HCT116 (cell line): Measurements from ENCODE around the gene ACTG1. TPM values are rescaled to one million over a fixed set of nuclear protein-coding genes. Genes with fewer than 3 reads are reported as not detected.

Experiments
- ATAC-seq: fragments of 200-7000 bp; cut with Tn5 transposase; 2 replicates; pipeline ENCODE4 v1.9.1; 2020; ENCODE audit warnings: mild to moderate bottlenecking, moderate library complexity
- BruUV-seq: library from RNA; stranded (reverse); fragments of 400-500 nt; replicated peaks from 2 replicates; lab custom pipeline; 2021; lab: Mats Ljungman, UMichigan
- CTCF ChIA-PET: fragments of 300-600 bp; sonication (Branson Sonifier 250); formaldehyde crosslinking; loops from one replicate; lab custom pipeline; 2021; ENCODE audit warnings: antibody characterized with exemption; lab: Charles Lee
- POLR2A ChIA-PET: fragments of 300-600, 350-600 bp; sonication (Branson Sonifier 250); formaldehyde crosslinking; loops from one replicate; lab custom pipeline; 2021; ENCODE audit warnings: antibody characterized with exemption; lab: Charles Lee
- RAD21 ChIA-PET, 2 experiments: fragments of 300-600 bp; sonication (Branson Sonifier 250); formaldehyde crosslinking; loops; one replicate each; lab custom pipeline; 2023; ENCODE audit warnings: low total read pairs in 2 of 2; ENCODE audit not compliant: uncharacterized antibody in 2 of 2, unreplicated experiment in 2 of 2, low non-redundant PET in 1 of 2; lab: Charles Lee
- DNase-seq: peaks from one replicate; pipeline ENCODE4 v3.0.0-alpha.2; 2010; ENCODE audit warnings: low read depth, low spot score
- H2AFZ ChIP-seq: fragments of 200-600 bp; shearing (Covaris generic), sonication (generic); 2 replicates; pipeline ENCODE4 v1.6.1; 2017; ENCODE audit warnings: low read depth, mixed run types, mixed read lengths, antibody characterized with exemption, low read length; ENCODE audit not compliant: poor library complexity, severe bottlenecking
- H3K27ac ChIP-seq: 2 replicates; pipeline ENCODE4 v1.5.1; 2012; ENCODE audit warnings: low read depth, low read length
- H3K27me3 ChIP-seq: fragments of 200-600 bp; sonication (generic); 2 replicates; pipeline ENCODE4 v1.6.1; 2016; ENCODE audit warnings: mixed run types, low read length, mixed read lengths; ENCODE audit not compliant: insufficient read depth
- H3K36me3 ChIP-seq, 2 experiments: fragments of 200-500 bp in 1 of 2; fragments of 200-600 bp in 1 of 2; sonication (Bioruptor generic) in 1 of 2; sonication (generic) in 1 of 2; 2 replicates each; pipeline versions ENCODE4 v1.5.1 to v1.6.1; 2014 to 2016; ENCODE audit warnings: low read length in 2 of 2, inconsistent platforms in 1 of 2, mixed read lengths in 1 of 2, mixed run types in 1 of 2; ENCODE audit not compliant: insufficient read depth in 2 of 2, control insufficient read depth in 1 of 2
- H3K4me1 ChIP-seq, 2 experiments: fragments of 200-600 bp in 1 of 2; sonication (generic) in 1 of 2; 2 replicates each; pipeline versions ENCODE4 v1.5.1 to v1.6.1; 2012 to 2017; ENCODE audit warnings: low read length in 2 of 2, inconsistent platforms in 1 of 2, mild to moderate bottlenecking in 1 of 2, mixed read lengths in 1 of 2, mixed run types in 1 of 2, moderate library complexity in 1 of 2; ENCODE audit not compliant: insufficient read depth in 2 of 2, control insufficient read depth in 1 of 2
- H3K4me2 ChIP-seq: fragments of 200-600 bp; sonication (generic); 2 replicates; pipeline ENCODE4 v1.6.1; 2017; ENCODE audit warnings: mixed run types, low read length, mixed read lengths
- H3K4me3 ChIP-seq, 2 experiments: fragments of 200-600 bp in 1 of 2; sonication (generic) in 1 of 2; replicated peaks in 1 of 2; 2 replicates each; pipeline ENCODE4 v1.5.1; 2011 to 2016; ENCODE audit warnings: low read length in 2 of 2, control low read depth in 1 of 2, low read depth in 1 of 2, mild to moderate bottlenecking in 1 of 2, mixed read lengths in 1 of 2, mixed run types in 1 of 2
- H3K79me2 ChIP-seq: fragments of 200-600 bp; sonication (generic); 2 replicates; pipeline ENCODE4 v1.6.1; 2017; ENCODE audit warnings: mild to moderate bottlenecking, mixed run types, low read length, moderate library complexity, mixed read lengths; ENCODE audit not compliant: insufficient read depth
- H3K9ac ChIP-seq: fragments of 200-600 bp; sonication (generic); 2 replicates; pipeline ENCODE4 v1.6.1; 2016; ENCODE audit warnings: low read length, mixed read lengths
- H3K9me2 ChIP-seq: fragments of 200-600 bp; sonication (generic), shearing (Covaris generic); 2 replicates; pipeline ENCODE4 v1.6.1; 2017; ENCODE audit warnings: mixed run types, mild to moderate bottlenecking, moderate library complexity; ENCODE audit not compliant: insufficient read depth
- H3K9me3 ChIP-seq, 2 experiments: fragments of 200-500 bp in 1 of 2; fragments of 200-600 bp in 1 of 2; sonication (Bioruptor generic) in 1 of 2; sonication (generic) in 1 of 2; 2 replicates each; pipeline ENCODE4 v1.6.1; 2014 to 2017; ENCODE audit warnings: low read length in 2 of 2, mixed read lengths in 2 of 2, inconsistent platforms in 1 of 2, low read depth in 1 of 2, mild to moderate bottlenecking in 1 of 2, mixed run types in 1 of 2, moderate library complexity in 1 of 2; ENCODE audit not compliant: control insufficient read depth in 1 of 2, insufficient read depth in 1 of 2
- H4K20me1 ChIP-seq: fragments of 200-600 bp; sonication (generic), shearing (Covaris generic); 2 replicates; pipeline ENCODE4 v1.6.1; 2017; ENCODE audit warnings: mixed run types, mild to moderate bottlenecking, moderate library complexity; ENCODE audit not compliant: insufficient read depth
- CBX3 ChIP-seq: IDR thresholded peaks from 2 replicates; pipeline ENCODE4 v1.6.1; 2012; ENCODE audit warnings: low read depth
- CTCF ChIP-seq, 3 experiments: fragments of 200-600 bp in 1 of 3; sonication (generic) in 1 of 3; IDR thresholded peaks in 2 of 3; conservative IDR thresholded peaks in 1 of 3; 2 replicates each; pipeline ENCODE4 v1.5.1; 2012 to 2017; ENCODE audit warnings: low read depth in 2 of 3, low read length in 2 of 3, antibody characterized with exemption in 1 of 3, borderline replicate concordance in 1 of 3, control low read depth in 1 of 3, mild to moderate bottlenecking in 1 of 3, mixed read lengths in 1 of 3, mixed run types in 1 of 3, moderate library complexity in 1 of 3; ENCODE audit not compliant: insufficient read depth in 1 of 3
- RAD21 ChIP-seq: IDR thresholded peaks from 2 replicates; pipeline ENCODE4 v1.6.1; 2012; ENCODE audit warnings: low read depth, mild to moderate bottlenecking
- SP1 ChIP-seq: IDR thresholded peaks from 2 replicates; pipeline ENCODE4 v1.6.1; 2012; ENCODE audit warnings: low read depth
- TCF7L2 ChIP-seq: IDR thresholded peaks from 2 replicates; pipeline ENCODE4 v1.7.0; 2011; ENCODE audit warnings: borderline replicate concordance, inconsistent platforms; ENCODE audit not compliant: insufficient read depth, insufficient read length; ENCODE audit errors: extremely low read depth
- YY1 ChIP-seq: IDR thresholded peaks from 2 replicates; pipeline ENCODE4 v1.6.1; 2011; ENCODE audit warnings: low read length, low read depth, moderate library complexity, mild to moderate bottlenecking; ENCODE audit not compliant: insufficient replicate concordance; ENCODE audit errors: extremely low read depth
- intact Hi-C: fragments of 100-400 bp; cut with micrococcal nuclease; formaldehyde crosslinking; loops from 2 replicates; pipeline ENCODE4 v1.10.0; 2022
- total RNA-seq: library from RNA; stranded (reverse); gene quantifications from one replicate; pipeline ENCODE4 v1.2.1, GENCODE V29; 2021; ENCODE audit not compliant: unreplicated experiment

ACTG1 gene
- total RNA-seq, 1 experiment from 2014 or later = 6,223 TPM

- ChIA-PET POLR2A (interaction anchor here (0.6 to 1.5 kb wide), 4 partner anchors 9 to 104 kb away, joined by 3 to 5 read pairs (median 3); partner anchors contain the start of genes FAAP100 and FSCN2), RAD21 (interaction anchor here (1.0 kb wide), 2 partner anchors 53 kb away, joined by 3 to 5 read pairs; no protein-coding TSS in a partner anchor), CTCF (interaction anchor here (1.0 to 1.2 kb wide), 4 partner anchors 22 to 394 kb away, joined by 3 to 6 read pairs (median 4); no protein-coding TSS in a partner anchor)
- peak; percentile 49 for DNase-seq
- H3K36me3 ChIP-seq = peaks cover 0 to 9% of the 10 kb centered on the region in 2 experiments; a peak in 1 of 4 replicates
- H2AFZ ChIP-seq = no peak overlapping the region
- H3K4me3 ChIP-seq = no peak overlapping the region
- peaks cover 3 to 7% of the 10 kb centered on the region in 2 experiments; a peak in 2 of 4 replicates for H3K4me1 ChIP-seq
- H3K27ac ChIP-seq = no peak overlapping the region
- no TSS peak for BruUV-seq
- no peaks in the 10 kb centered on the region for H3K27me3 ChIP-seq
- ATAC-seq = peak; percentile 78
- H4K20me1 ChIP-seq = no peaks in the 10 kb centered on the region
- TF ChIP-seq YY1 (peak; percentile 35), CTCF (IDR thresholded peaks at IDR 0.05 in 2 of 3, conservative IDR thresholded peaks at IDR 0.05 in 1 of 3; ENCODE audit: borderline replicate concordance in 1 of 3, insufficient read depth in 1 of 3, low read depth in 2 of 3, low read length in 2 of 3) (peak; percentile 83 to 97 (median 90); a peak in 5 of 6 replicates), SP1 (no peak), CBX3 (no peak), TCF7L2 (no peak), RAD21 (peak; percentile 97)
- intact Hi-C loops = loop anchor here (1.0 to 5.0 kb wide), 2 partner anchors 53 to 165 kb away; no protein-coding TSS in a partner anchor
- H3K9me3 ChIP-seq = no peaks in the 10 kb centered on the region; a peak in 1 of 4 replicates
- H3K4me2 ChIP-seq = peak overlapping the region; percentile 17; the same call in 1 of the 2 replicates
- no peak overlapping the region for H3K9ac ChIP-seq
- no peaks in the 10 kb centered on the region for H3K9me2 ChIP-seq
- no peaks in the 10 kb centered on the region for H3K79me2 ChIP-seq
These were observed 24.8 kb upstream of the ACTG1 start for GRCh38 chr17:81537343-81537855.
